AG09319 (cell line): Measurements from ENCODE around the gene RRM1.

Experiments used
- DNase-seq: peaks from one replicate; pipeline ENCODE4 v3.0.0-alpha.2; 2010; ENCODE audit warnings: low read depth; ENCODE audit errors: extremely low read depth
- TF ChIP-seq, protein P1 (sequence below): IDR thresholded peaks from 2 replicates; pipeline ENCODE4 v1.5.1; 2011; ENCODE audit warnings: low read depth, mild to moderate bottlenecking, inconsistent platforms, low read length, moderate library complexity

RRM1 gene

DNA sequence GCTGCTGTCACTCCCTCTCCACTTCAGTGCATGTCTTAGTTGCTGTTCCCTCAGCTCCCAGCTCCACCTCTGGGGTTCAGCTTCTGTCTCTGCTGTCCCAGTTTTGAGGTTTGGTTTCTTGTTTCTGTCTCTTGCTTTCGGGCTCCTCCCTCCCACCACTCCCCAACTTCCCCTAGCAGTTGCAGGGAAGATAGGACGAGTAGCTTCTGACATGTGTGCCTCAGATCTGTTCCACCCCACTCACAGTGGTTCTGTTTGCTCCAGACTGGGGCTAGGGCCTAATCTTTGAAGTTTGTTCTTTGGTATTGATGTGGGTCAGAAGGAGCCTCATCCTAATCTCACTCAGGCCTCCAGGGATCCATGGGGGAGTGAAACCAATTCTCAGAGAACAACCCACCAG, 2.6 kb upstream of the RRM1 start:
- TF ChIP-seq, protein P1, sequence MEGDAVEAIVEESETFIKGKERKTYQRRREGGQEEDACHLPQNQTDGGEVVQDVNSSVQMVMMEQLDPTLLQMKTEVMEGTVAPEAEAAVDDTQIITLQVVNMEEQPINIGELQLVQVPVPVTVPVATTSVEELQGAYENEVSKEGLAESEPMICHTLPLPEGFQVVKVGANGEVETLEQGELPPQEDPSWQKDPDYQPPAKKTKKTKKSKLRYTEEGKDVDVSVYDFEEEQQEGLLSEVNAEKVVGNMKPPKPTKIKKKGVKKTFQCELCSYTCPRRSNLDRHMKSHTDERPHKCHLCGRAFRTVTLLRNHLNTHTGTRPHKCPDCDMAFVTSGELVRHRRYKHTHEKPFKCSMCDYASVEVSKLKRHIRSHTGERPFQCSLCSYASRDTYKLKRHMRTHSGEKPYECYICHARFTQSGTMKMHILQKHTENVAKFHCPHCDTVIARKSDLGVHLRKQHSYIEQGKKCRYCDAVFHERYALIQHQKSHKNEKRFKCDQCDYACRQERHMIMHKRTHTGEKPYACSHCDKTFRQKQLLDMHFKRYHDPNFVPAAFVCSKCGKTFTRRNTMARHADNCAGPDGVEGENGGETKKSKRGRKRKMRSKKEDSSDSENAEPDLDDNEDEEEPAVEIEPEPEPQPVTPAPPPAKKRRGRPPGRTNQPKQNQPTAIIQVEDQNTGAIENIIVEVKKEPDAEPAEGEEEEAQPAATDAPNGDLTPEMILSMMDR = no peak
- DNase-seq = no peak

DNA sequence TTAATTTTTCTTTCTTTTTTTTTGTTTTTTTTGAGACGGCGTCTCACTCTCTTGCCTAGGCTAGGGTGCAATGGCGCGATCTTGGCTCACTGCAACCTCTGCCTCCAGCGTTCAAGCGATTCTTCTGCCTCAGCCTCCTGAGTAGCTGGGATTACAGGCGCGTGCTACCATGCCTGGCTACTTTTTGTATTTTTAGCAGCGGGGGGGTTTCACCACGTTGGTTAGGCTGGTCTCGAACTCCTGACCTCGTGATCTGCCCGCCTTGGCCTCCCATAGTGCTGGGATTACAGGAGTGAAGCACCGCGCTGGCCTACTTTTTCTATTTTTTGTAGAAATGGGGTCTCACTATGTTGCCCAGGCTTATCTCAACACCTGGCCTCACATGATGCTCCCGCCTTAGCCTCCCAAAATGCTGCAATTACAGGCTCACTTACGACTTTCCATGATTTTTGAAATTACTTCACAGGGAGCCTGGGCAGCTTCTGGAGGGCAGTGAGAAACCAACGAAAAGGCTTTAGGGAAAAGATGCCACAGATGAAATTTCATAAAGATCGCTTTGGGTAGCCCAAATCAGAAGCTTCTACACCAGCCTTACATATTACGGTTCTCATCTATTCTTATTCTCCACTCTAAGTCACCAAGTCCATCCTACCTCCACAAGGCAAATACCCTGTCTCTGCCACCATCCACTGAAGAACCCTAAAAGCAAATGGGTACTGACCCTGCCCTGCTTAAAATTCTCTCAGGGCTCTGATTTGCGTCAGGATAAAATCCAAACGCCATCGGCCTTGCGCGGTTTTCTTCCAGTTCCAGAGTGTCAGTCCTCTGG, 866 bp upstream of the RRM1 start:
- TF ChIP-seq, protein P1 = no peak
- no peak for DNase-seq

DNA sequence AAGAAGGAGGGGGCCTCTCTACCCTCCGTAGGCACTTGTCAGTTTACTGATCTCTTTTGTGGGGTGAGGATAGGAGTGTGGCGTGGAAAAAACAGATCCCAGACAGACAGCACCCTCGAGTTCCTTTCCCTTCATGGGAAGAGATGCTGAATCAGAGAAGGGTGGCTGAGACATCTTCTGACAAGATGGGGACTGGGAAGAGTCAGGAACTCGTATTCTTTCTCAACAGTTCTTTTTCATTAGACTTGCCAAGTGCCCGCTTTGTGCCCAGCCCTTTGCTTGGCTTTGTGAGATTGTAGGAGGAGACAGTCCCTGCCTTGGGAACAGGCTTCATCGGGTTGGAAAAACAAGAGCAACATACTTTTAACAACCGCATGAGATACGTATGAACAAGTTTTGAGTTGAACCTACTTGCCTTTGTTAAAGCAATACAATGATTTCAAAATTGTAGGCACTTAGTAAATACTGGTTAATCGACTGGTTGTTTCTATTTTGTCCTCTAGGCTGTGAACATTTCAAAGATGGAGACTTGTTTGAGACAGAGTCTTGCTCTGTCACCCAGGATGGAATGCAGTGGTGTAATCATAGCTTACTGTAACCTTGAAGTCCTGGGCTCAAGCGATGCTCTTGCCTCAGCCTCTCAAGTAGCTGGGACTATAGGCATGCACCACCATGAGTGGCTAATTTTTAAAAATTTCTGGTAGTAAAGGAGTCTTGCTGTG, 1.1 kb downstream of the RRM1 start:
- TF ChIP-seq, protein P1 = no peak
- peak; percentile 31 for DNase-seq

DNA sequence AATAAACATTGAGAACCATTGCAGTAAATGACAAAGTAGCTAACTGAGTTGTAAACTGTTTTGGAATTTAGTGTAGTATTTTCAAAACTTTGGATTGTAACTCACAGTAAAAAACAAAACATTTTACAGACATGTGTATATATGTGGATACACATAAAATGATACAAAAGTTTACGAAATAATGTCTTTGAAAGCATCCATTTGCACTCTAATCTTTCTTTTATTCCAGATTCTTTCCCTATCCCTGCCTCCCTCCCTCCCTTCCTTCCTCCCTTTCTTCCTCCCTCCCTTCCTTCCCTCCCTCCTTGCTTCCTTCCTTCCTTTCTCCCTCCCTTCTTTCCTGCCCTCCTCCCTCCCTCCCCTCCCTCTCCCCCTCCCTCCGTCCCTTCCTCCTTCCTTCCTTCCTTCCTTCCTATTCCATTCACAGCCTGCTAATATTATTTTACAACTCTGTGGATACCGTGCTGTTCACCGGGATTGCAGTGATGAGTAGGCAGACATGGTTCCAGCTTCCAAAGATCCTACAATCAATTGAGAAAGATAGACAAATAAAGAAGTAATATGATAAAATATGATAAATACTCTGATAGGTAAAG, 3.5 kb downstream of the RRM1 start:
- DNase-seq = no peak
- TF ChIP-seq, protein P1 = no peak

DNA sequence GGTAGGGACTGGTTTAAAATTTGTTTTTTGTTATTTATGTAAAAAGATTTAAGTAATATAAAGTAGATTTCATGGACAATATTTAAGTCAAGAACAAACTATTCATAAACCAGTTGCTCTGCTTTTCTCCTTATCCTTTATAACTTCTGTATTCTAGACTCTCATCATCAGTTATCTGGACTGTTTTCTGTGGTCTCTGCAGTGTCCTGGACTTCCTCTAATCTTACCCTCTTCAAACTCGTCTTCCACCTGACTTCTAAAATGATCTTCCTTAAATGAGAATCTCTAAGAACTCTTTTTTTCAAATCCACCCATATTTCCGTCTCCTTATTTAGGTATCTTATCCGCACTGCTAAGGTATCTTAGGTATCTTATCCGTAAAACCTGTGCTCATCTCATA, 8.1 kb downstream of the RRM1 start:
- DNase-seq = no peak
- TF ChIP-seq, protein P1 = no peak

DNA sequence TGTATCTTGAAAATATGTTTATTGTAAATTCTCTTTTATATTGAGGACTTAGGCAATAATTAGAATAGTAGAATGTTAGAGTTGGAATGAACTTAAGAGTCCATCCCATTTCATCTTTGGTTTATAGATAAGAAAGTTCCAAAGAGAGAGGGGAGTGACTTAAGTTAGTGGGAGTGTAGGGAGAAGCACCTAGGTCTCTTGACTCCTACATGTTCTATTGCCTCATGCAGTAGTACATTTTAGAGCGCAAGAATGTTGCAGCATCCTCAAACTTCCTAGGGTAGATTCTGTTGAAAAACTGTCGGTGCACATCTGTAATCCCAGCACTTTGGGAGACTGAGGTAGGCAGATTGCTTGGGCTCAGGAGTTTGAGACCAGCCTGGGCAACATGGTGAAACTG, 8.7 kb downstream of the RRM1 start:
- TF ChIP-seq, protein P1 = no peak
- no peak for DNase-seq

DNA sequence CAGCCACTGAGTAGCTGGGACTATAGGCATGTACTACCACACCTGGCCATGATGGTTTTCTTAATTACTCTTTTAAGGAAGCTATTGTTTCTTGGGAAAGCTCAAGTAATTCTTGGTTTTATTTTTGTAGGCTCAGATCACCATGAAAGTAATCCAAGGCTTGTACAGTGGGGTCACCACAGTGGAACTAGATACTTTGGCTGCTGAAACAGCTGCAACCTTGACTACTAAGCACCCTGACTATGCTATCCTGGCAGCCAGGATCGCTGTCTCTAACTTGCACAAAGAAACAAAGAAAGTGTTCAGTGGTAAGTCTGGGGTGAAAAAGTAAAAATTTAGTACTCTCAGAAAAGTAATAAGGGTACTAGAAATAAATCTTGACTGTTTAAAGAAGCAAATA, 11.3 kb downstream of the RRM1 start:
- DNase-seq = no peak

More for the DNA sequence above, 11.3 kb downstream of the RRM1 start:
- TF ChIP-seq, protein P1 = no peak
